ENCODE measurements around the gene SHC2. TPM values are rescaled to one million over a fixed set of nuclear protein-coding genes. Genes with fewer than 3 reads are reported as not detected.

SHC2 gene
- total and polyA plus RNA-seq, 2 of the 8 experiments (the other 6 are each of a cell fraction or from before 2014, with no cell fraction given) = 4.4 to 7.3 TPM

DNA sequence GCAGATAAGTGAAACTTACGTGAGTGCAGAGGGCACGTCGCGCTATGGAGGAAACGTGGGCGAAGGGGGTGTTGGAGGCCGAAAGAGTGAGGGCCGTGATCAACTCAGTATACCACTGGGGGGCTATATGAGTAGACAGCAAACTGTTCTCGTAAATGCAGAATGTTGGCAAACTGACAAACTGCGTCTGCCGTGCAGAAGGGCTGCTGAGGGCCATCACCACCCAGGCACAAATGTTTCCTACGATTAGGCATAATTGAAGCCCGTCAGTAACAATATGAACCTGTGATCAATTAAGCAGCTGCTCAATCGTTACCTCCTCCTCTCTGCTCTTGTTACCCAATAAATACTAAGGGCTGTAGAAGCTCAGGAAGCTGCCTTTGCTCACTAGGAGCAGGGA lies 18.1 kb upstream of the SHC2 start (continued):
- no peak for TF ChIP-seq SIX5 (IDR thresholded peaks at IDR 0.05; ENCODE audit: low read depth, low read length)
- TF ChIP-seq GABPA (IDR thresholded peaks at IDR 0.05; ENCODE audit: borderline replicate concordance, insufficient read depth, low read length) = no peak
- no peak for TF ChIP-seq FOSL1 (IDR thresholded peaks at IDR 0.05; ENCODE audit: insufficient read depth, low read depth, low read length)
- TF ChIP-seq JUND (IDR thresholded peaks at IDR 0.05; ENCODE audit: low read length) = no peak
- TF ChIP-seq SP4 (IDR thresholded peaks at IDR 0.05; ENCODE audit: low read length) = no peak

Measured in H1 (cell line).